GM19455 (cell line): ENCODE data around the gene SPHKAP.
A peak's percentile ranks its signal among the peaks of the same experiment; 100 is the strongest.
"Not testable (repeated sequence)": the region's sequence is repeated elsewhere in the genome, so short reads cannot be mapped to it uniquely, and the experiment has no call there.

ENCODE experiments used
- ATAC-seq: cut with Tn5 transposase; IDR thresholded peaks from one replicate; pipeline ENCODE4 v1.9.1; 2021; ENCODE audit not compliant: unreplicated experiment

Gene SPHKAP

GRCh38 chr2:228181098-228182019 is at the start of gene SPHKAP:
SPHKAP (minus strand) TSS chr2:228181687; CDS start chr2:228181598, 89 bp downstream.
- no peak for ATAC-seq

- ATAC-seq: no peak
These were observed 46.0 kb upstream of the SPHKAP start for GRCh38 chr2:228227466-228227865.

- ATAC-seq: no peak
These were observed 42.9 kb upstream of the SPHKAP start for GRCh38 chr2:228224410-228224809.

GRCh38 chr2:228218593-228218992 is 37.1 kb upstream of the SPHKAP start:
- not testable (repeated sequence) for ATAC-seq

GRCh38 chr2:228197504-228197903 is 16.0 kb upstream of the SPHKAP start:
- ATAC-seq: no peak

GRCh38 chr2:228180181-228181097 is 1.0 kb downstream of the SPHKAP start:
- no peak for ATAC-seq

- ATAC-seq: no peak
These were observed 14.2 kb downstream of the SPHKAP start for GRCh38 chr2:228167290-228167689.

- no peak for ATAC-seq
These were observed 16.8 kb downstream of the SPHKAP start for GRCh38 chr2:228164718-228165117.

GRCh38 chr2:228157841-228158240 is 23.6 kb downstream of the SPHKAP start:
- no peak for ATAC-seq

- ATAC-seq: no peak
These were observed 36.5 kb downstream of the SPHKAP start for GRCh38 chr2:228144961-228145360.

- peak; percentile 83 for ATAC-seq
These were observed 40.5 kb downstream of the SPHKAP start for GRCh38 chr2:228140934-228141528.

GRCh38 chr2:228136027-228136426 is 45.5 kb downstream of the SPHKAP start:
- no peak for ATAC-seq

- ATAC-seq: no peak
These were observed 46.2 kb downstream of the SPHKAP start for GRCh38 chr2:228135300-228135699.

- ATAC-seq: no peak
These were observed 49.7 kb downstream of the SPHKAP start for GRCh38 chr2:228131833-228132232.

- ATAC-seq: no peak
These were observed 55.1 kb downstream of the SPHKAP start for GRCh38 chr2:228126401-228126800.

- no peak for ATAC-seq
These were observed 62.5 kb downstream of the SPHKAP start for GRCh38 chr2:228118940-228119339.

- no peak for ATAC-seq
These were observed 73.6 kb downstream of the SPHKAP start for GRCh38 chr2:228107846-228108245.

- ATAC-seq: no peak
These were observed 75.8 kb downstream of the SPHKAP start for GRCh38 chr2:228105526-228106250.

GRCh38 chr2:228104215-228104614 is 77.3 kb downstream of the SPHKAP start:
- no peak for ATAC-seq

GRCh38 chr2:228103379-228103778 is 78.1 kb downstream of the SPHKAP start:
- ATAC-seq: no peak

- no peak for ATAC-seq
These were observed 78.5 kb downstream of the SPHKAP start for GRCh38 chr2:228102949-228103348.
